Lung microvascular endothelial cell (primary cell): ENCODE data around the gene C17orf50. TPM values are rescaled to one million over a fixed set of nuclear protein-coding genes. Genes with fewer than 3 reads are reported as not detected.

Experiments
- DNase-seq, 2 donors: peaks; one replicate each; pipeline versions ENCODE4 v3.0.0 to v3.0.0-alpha.2; 2010; ENCODE audit warnings: low read depth in 2 of 2
- total RNA-seq: library from RNA; depleted of rRNA; stranded (reverse); fragments of >200 nt; gene quantifications from 2 replicates; pipeline ENCODE4 v1.2.1, GENCODE V29; 2014

C17orf50 gene
- total RNA-seq, 1 donor from 2014 or later, result not detected

GRCh38 chr17:35752471-35752870 lies 8.2 kb upstream of the C17orf50 start:
- DNase-seq, result peak in 1 of 2 donors; percentile 41

DNA sequence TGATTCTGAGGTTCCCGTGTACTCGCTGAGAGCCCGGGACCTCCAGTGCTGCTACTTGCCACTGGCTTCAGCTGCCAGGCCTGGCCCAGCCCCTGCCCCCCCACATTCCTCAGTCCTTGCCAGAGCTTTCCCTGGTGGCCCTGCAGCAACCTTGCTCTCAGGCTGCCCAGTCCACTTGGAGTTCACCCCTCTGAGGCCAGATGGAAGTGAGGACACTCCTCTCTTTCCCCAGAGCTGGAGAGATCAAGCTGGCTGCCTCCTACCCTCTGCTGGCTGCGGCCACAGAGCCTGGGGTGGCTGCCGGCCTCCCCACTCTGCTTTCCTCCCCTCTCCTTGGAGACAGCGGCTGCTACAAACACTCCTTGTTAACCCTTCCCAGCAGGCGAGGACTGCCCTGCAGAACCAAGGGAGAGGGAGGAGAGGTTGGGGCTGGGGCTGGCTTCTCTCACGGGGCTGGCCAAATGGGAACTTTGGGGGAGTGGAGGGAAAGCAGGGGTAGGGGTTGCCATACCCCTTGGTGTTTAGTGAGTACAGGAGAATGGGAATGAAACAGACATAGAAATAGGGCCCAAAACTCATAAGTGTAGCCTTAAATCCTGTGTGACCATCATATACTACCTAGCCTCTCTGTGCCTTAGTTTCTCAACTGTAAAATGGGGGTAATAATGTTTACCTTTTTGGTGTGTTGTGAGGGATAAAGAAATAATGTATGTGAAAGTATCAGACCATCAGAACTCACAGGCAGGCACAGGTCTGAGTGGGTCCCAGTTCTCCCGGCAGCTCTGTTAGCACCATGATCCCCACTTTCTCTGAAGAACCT lies 7.5 kb upstream of the C17orf50 start, which contains the start of gene GAS2L2:
TSS of gene GAS2L2 (minus strand) at position 295 of the 820 bp plus-strand sequence. CDS start 389 bp downstream, outside the sequence.
- DNase-seq, result no peak

- DNase-seq, result no peak
Observed at GRCh38 chr17:35757243-35757642, 3.4 kb upstream of the C17orf50 start.

GRCh38 chr17:35761601-35762000 lies 914 bp downstream of the C17orf50 start:
- DNase-seq, result no peak

DNA sequence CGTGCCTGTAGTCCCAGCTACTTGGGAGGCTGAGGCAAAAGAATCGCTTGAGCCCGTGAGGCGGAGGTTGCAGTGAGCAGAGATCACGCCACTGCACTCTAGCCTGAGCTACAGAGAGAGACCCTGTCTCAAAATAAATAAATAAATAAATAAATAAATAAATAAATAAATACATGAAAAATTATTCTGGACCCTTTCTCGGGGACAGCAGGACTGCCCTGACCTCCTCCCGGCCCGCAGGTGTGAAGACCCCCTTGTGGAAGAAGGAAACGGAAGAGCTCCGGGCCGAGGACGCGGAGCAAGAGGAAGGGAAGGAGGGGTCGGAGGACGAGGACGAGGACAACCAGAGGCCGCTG lies 3.1 kb downstream of the C17orf50 start:
- no peak for DNase-seq

- peak; percentile 88 to 92 for DNase-seq
Observed at GRCh38 chr17:35764123-35764991, 3.7 kb downstream of the C17orf50 start.

GRCh38 chr17:35765086-35765710 lies 4.5 kb downstream of the C17orf50 start:
- DNase-seq, result no peak

GRCh38 chr17:35765756-35766488 lies 5.2 kb downstream of the C17orf50 start:
- no peak for DNase-seq

- no peak for DNase-seq
Observed at GRCh38 chr17:35766489-35766877, 5.8 kb downstream of the C17orf50 start.

DNA sequence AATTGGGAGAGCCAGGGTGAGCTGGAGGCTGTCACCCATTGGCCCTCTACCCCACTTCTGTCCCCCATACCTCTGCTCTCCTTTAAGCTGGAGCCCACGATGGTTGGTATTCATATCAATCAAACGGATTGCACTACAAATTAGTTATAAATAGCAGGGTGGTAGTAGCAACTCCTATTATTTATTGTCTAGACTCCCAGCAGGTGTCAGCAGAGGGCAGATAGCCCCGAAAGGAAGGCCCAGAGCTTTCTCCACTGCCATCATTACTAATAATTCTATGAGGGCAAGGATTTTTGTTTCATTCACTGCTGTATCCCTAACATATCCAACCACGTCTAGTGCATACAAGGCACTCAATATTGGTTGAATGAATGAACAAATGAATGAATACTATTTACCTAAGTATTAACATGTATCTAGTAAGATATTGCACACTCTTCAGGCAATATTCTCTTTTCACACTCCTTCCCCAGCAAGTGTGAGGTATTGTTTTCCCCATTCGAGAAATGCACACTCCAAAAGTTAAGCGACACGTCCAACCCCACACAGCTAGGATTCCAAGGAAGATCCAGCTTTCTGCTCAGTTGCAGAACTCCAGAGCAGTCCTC lies 6.3 kb downstream of the C17orf50 start:
- DNase-seq, result peak; percentile 54 to 64

- no peak for DNase-seq
Observed at GRCh38 chr17:35768797-35769196, 8.1 kb downstream of the C17orf50 start.

GRCh38 chr17:35769895-35770486 lies 9.3 kb downstream of the C17orf50 start:
- no peak for DNase-seq

- DNase-seq, result no peak
Observed at GRCh38 chr17:35773129-35773528, 12.4 kb downstream of the C17orf50 start.

GRCh38 chr17:35773679-35774425 lies 13.2 kb downstream of the C17orf50 start:
- no peak for DNase-seq

DNA sequence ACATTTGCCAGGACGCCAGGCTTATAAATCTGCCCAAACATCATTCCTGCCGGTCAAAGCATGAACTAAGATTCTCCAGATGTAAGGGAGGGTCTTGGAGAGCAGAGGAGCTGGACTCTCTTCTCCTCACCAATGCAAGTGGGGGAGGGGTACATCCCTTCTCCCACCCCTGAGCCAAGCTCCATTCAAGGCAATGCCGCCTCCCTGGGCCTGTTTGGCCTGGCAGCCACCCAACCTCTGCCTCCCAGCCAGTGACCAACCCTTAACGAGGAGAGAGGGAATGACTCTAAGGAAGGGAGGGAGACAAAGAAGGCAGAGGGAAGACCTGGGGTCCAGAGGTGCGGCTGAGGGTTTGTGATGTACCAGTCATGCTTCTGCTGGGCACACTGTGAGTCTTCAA lies 13.8 kb downstream of the C17orf50 start:
- DNase-seq, result no peak

DNA sequence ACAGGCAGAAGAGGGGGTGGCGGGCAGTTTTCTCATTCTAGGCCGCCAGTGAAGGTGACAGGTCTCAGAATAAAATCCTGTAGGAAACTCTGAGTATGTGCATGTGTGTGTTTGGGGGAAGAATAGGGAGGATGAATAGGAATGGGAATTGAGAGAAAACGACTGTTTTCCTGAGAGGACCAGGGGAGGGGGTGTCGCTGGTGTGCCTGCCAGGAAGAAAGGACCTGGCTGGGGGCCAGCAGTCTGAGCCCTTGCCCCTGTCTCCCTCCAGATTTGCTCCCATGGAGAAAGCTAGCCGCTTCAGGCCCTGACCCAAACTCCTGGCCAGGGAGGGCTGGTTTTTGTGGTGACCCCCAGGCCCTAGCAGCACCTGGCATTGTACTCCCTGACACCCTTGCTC lies 14.4 kb downstream of the C17orf50 start:
- no peak for DNase-seq

DNA sequence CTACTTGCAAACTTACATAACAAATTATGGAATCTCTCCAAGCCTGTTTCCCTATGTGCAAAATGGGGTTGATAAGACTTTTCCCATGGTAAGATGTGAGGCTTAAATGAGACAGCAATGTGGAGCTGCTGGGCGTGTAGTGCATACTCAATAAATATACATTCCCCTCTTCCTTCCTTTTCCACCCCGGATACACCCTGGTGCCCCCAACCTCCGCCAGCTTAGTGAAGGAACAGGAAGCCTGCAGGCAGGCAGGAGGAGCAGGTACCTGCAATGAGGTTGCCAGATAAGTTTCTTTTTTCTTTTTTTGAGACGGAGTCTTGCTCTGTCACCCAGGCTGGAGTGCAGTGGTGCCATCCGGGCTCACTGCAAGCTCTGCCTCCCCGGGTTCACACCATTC lies 14.9 kb downstream of the C17orf50 start:
- DNase-seq, result no peak

DNA sequence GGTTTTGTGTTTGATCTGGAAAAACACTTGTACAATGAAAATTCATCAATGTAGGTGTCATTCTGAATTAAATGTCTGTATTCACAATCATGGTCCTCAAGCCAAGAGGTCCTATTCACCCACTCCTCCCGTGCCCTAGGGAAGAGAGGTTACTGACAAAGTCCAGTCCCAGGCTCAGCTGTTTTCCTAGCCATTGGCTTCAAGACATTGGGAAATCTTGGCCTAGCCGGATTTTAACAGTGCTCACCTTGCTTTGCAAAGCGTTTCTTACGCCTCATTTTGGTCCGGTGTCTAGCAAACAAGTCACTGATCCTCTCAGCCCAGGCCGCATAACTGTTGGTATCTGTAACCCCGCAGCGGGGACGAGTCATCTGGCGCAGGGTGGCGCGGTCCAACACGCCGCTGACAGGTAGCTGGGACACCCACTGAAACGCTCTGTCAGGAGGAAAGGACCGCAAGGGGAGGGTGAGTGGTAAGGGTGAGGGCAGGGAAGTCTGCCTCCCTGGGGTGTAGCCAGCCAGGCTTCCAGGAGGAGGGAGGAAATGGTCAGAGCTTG lies 18.0 kb downstream of the C17orf50 start:
- DNase-seq, result no peak

DNA sequence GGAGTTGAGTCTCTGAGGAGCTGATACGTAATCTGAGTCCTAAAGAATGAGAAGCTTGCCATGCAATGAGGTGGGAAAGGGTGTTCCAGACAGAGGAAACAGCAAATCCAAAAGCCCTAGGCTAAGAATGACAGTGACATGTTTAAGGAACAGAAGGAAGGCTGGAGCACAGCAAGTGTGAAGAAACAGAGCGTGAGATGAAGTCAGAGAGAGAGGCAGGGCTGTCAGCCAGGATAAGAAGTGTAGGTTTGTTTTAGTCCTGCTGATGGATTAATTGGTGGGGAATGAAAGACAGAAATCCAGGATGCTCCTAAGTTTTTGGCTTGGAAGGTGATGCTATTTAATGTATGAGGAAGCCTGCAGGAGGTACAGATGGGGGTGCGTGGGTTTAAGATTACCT lies 20.3 kb downstream of the C17orf50 start:
- no peak for DNase-seq

GRCh38 chr17:35784895-35785294 lies 24.2 kb downstream of the C17orf50 start:
- DNase-seq, result no peak
